HFF-Myc (cell line): Measurements from ENCODE around the gene EFCAB11.

Experiments
- DNase-seq: peaks from one replicate; pipeline ENCODE4 v3.0.0-alpha.2; 2011; ENCODE audit warnings: low read depth; ENCODE audit errors: extremely low read depth
- H3K4me3 ChIP-seq: replicated peaks from 2 replicates; pipeline ENCODE4 v1.5.1; 2011; ENCODE audit warnings: low read depth, mild to moderate bottlenecking, control low read depth, low read length
- TF ChIP-seq, protein P1 (sequence below): IDR thresholded peaks from 2 replicates; pipeline ENCODE4 v1.5.1; 2012; ENCODE audit warnings: mild to moderate bottlenecking, low read depth, low read length, control low read depth; ENCODE audit errors: missing control alignments

The EFCAB11 gene

DNA sequence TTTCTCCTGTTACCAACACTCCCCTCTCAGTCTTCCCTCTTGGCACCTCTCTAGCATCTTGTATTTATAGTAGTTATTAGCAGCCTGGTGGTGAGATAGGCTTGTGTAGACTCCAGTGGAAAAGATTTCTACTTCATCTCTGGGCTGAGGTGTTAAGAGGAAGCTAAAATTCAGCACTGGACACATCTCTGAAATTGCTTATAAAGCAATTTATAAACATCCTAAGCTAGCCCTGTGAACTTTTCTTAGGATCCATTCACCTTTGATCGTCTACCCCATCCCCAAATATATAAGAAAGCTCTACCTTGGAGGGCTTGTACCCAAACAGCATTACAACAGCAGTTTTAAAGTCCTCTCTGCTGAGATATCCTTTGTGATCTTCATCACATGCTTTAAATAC, 928 bp downstream of the EFCAB11 start:
- peak overlapping the region; percentile 87 for H3K4me3 ChIP-seq
- TF ChIP-seq, protein P1, sequence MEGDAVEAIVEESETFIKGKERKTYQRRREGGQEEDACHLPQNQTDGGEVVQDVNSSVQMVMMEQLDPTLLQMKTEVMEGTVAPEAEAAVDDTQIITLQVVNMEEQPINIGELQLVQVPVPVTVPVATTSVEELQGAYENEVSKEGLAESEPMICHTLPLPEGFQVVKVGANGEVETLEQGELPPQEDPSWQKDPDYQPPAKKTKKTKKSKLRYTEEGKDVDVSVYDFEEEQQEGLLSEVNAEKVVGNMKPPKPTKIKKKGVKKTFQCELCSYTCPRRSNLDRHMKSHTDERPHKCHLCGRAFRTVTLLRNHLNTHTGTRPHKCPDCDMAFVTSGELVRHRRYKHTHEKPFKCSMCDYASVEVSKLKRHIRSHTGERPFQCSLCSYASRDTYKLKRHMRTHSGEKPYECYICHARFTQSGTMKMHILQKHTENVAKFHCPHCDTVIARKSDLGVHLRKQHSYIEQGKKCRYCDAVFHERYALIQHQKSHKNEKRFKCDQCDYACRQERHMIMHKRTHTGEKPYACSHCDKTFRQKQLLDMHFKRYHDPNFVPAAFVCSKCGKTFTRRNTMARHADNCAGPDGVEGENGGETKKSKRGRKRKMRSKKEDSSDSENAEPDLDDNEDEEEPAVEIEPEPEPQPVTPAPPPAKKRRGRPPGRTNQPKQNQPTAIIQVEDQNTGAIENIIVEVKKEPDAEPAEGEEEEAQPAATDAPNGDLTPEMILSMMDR, result no peak
- DNase-seq, result no peak

DNA sequence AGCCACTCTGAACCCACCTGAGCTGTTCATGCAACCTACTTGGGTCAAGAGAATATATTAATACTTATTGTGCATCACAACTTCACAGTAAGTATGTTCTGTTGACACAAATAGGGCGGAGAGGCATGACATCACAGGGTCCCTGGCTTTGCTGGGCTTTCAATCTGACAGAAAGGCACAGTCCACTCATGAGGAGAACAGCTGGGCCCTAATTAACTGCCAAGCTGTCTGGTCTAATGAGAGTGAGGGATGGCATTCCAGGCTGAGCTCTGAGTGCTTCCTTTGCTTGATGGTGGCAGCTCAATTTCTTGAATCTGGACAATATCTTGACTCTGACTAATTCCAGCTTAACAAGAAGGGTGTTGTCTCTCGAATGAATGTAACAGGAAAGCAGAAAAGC, 2.0 kb downstream of the EFCAB11 start:
- TF ChIP-seq, protein P1, result no peak
- no peak overlapping the region for H3K4me3 ChIP-seq
- DNase-seq, result no peak

DNA sequence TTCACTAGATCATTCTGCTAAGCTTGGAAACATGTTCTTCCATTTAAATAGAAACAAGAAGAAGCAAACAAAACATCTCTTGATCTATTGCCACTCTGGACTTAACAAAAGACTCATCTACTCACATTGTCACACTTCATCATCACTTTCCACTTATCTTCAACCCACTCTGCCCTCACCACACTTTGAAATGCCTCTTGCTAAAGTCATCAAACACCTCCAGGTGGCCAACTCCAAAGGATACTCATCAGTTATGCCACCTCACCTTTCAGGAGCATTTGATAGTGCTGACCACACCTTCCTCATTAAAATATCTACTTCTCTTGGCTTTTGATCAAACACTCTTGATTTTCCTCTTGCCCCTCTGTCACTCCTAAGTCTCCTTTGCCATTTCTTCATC, 7.2 kb downstream of the EFCAB11 start:
- DNase-seq, result no peak
- no peak overlapping the region for H3K4me3 ChIP-seq
- TF ChIP-seq, protein P1, result no peak

DNA sequence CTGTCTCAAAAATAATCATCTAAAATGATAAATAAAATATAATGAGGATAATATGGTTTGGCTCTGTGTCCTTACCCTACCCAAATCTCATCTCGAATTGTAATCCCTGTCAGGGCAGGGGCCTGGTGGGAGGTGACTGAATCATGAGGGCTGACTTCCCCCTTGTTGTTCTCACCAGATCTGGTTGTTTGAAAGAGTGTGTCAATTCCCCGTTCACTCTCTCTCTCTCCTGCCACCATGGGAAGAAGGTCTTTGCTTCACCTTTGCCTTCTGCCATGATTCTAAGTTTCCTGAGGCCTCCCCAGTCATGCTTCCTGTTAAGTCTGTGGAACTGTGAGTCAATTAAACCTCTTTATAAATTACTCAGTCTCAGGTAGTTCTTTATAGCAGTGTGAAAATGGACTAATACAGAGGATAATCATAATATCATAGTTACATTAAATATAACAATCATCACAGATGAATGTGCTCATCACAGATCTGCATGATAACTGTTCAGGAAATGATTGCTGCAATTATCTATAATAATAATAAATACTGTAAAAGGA, 12.6 kb downstream of the EFCAB11 start:
- TF ChIP-seq, protein P1, result no peak
- DNase-seq, result no peak
- no peak overlapping the region for H3K4me3 ChIP-seq

DNA sequence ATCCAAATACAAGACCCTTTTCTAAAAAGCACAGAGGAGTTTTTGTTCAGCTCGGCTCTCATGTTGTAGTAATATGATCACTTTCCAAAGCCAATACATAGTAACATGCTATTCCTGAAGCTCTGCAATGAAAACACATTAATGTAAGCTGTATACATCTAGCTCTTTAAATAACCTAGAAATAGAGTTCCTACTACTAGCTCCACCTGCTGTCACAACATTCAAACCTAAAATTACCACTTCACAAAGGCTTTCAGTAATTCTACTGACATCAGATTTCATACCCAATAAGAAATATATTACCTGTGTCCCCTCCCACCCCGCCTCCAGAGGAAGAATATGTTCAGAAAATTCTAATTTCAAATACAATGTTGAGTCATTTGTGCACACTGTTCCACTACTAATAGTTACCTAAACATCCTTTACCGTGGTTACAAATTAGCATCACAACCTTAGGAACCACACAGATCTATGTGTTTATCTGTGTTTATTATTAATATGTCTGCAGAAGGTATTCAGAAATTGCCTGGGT, 17.8 kb downstream of the EFCAB11 start:
- TF ChIP-seq, protein P1, result no peak
- H3K4me3 ChIP-seq, result no peak overlapping the region
- no peak for DNase-seq

DNA sequence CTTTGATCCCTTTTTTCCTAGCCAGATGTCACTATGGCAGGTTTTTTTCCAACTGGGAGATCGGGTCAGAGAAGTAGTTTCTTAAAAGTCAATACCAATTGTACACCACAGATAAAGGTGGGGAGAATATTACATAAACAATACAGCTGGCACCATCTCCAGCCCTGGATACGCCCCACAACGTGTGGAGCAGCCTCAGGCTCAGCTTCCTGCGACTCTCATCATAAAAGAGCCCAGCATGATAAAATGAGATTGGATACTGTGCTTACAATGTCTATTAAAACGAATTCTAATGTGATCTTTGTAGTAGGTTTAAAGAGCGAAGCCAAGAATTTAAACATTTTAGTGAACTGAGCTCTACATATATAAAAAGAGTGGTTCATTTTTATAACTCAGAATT, 21.5 kb downstream of the EFCAB11 start:
- H3K4me3 ChIP-seq, result no peak overlapping the region
- TF ChIP-seq, protein P1, result no peak
- no peak for DNase-seq
